Activated CD4-positive, alpha-beta T cell treated with anti-CD3 and anti-CD28 coated beads, Interleukin-2, amount 50 U/mL, for 48 hours (primary cell): ENCODE results near the gene ABRAXAS1.
"Not testable (repeated sequence)": the region's sequence is repeated elsewhere in the genome, so short reads cannot be mapped to it uniquely, and the experiment has no call there.

Experiments used
- DNase-seq, 2 experiments: peaks; one replicate each; pipeline ENCODE4 v3.0.0-alpha.2; 2020

ABRAXAS1 gene

GRCh38 chr4:83484500-83485461, at the start of gene ABRAXAS1:
Gene ABRAXAS1, minus strand, starts transcription at chr4:83485100. Its CDS starts 28 bp downstream, at chr4:83485072.
- DNase-seq = peak; percentile 93 to 94

- no peak for DNase-seq
Measured at GRCh38 chr4:83527671-83528070, 42.8 kb upstream of the ABRAXAS1 start.

- no peak for DNase-seq
Measured at GRCh38 chr4:83522239-83522638, 37.3 kb upstream of the ABRAXAS1 start.

- no peak for DNase-seq
Measured at GRCh38 chr4:83516042-83516772, 31.3 kb upstream of the ABRAXAS1 start.

- DNase-seq = no peak
Measured at GRCh38 chr4:83510442-83510841, 25.5 kb upstream of the ABRAXAS1 start.

GRCh38 chr4:83509156-83509585, 24.3 kb upstream of the ABRAXAS1 start:
- DNase-seq = peak; percentile 63 to 70

GRCh38 chr4:83504996-83505395, 20.1 kb upstream of the ABRAXAS1 start:
- DNase-seq = no peak

GRCh38 chr4:83504503-83504902, 19.6 kb upstream of the ABRAXAS1 start:
- no peak for DNase-seq

- DNase-seq = no peak
Measured at GRCh38 chr4:83503974-83504373, 19.1 kb upstream of the ABRAXAS1 start.

GRCh38 chr4:83501671-83502070, 16.8 kb upstream of the ABRAXAS1 start:
- not testable (repeated sequence) for DNase-seq

- DNase-seq = no peak
Measured at GRCh38 chr4:83498187-83498586, 13.3 kb upstream of the ABRAXAS1 start.

- DNase-seq = not testable (repeated sequence)
Measured at GRCh38 chr4:83496085-83496917, 11.4 kb upstream of the ABRAXAS1 start.

- no peak for DNase-seq
Measured at GRCh38 chr4:83490876-83491450, 6.1 kb upstream of the ABRAXAS1 start.

GRCh38 chr4:83489711-83490326, 4.9 kb upstream of the ABRAXAS1 start:
- no peak for DNase-seq

- no peak for DNase-seq
Measured at GRCh38 chr4:83486457-83487129, 1.7 kb upstream of the ABRAXAS1 start.

GRCh38 chr4:83473966-83474365, 10.9 kb downstream of the ABRAXAS1 start:
- DNase-seq = no peak

- no peak for DNase-seq
Measured at GRCh38 chr4:83473423-83473822, 11.5 kb downstream of the ABRAXAS1 start.

- no peak for DNase-seq
Measured at GRCh38 chr4:83456184-83456501, 28.8 kb downstream of the ABRAXAS1 start.

- DNase-seq = peak; percentile 92 to 95
Measured at GRCh38 chr4:83455281-83456183, 29.4 kb downstream of the ABRAXAS1 start, which contains the start of the genes HELQ and MRPS18C. Gene HELQ, minus strand, starts transcription at chr4:83455823. Its CDS starts 130 bp downstream, at chr4:83455693. Gene MRPS18C, plus strand, starts transcription at chr4:83456058. Its CDS starts 20 bp downstream, at chr4:83456078.

GRCh38 chr4:83454686-83455085, 30.2 kb downstream of the ABRAXAS1 start:
- DNase-seq = no peak
